GM18517 (cell line): ENCODE data around the gene BMP10.

Experiments used
- ATAC-seq: cut with Tn5 transposase; IDR thresholded peaks from one replicate; pipeline ENCODE4 v1.9.1; 2021; ENCODE audit warnings: mild to moderate bottlenecking, moderate library complexity; ENCODE audit not compliant: unreplicated experiment

Gene BMP10

DNA sequence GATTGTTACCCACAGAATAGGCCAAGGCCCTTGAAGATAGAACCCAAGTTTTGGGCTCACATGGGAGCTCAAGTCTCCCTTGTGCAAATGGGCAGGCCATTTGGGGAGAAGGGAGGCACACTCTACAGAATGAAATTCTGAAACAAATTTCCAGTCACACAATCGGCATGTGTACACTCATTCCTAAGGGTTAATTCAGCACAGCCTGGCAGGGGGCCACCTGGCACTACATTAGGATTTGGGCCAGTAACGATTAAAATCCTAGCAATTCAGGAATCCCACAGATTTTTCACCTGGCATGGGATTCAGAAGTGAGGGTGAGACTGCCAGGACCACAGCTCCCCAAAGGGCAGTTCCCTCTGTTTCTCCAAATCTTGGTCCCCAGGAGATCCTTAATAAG is 46.4 kb downstream of the BMP10 start:
- ATAC-seq: no peak

DNA sequence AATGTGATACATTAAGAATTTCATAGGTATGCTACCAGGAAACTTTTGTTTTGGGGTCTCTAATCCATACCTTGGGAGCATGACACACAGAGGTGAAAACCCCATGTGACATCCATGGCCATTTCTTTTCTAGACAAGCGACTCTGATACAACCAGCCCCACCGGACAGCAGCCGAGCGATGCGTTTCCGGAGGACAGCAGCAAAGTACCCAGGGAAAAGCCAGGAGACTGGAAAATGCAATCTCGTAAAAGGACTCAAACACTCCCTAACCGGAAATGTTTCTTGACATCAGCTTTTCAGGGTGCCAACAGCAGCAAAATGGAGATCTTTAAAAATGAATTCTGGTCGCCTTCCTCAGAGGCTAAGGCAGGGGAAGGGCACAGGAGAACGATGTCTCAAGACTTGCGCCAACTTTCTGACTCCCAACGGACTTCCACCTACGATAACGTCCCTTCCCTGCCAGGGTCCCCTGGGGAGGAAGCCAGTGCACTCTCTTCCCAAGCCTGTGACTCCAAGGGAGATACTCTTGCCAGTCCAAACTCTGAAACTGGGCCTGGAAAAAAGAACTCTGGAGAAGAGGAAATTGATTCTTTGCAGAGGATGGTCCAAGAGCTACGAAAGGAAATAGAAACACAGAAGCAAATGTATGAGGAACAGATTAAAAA is 48.9 kb downstream of the BMP10 start:
- ATAC-seq: no peak

DNA sequence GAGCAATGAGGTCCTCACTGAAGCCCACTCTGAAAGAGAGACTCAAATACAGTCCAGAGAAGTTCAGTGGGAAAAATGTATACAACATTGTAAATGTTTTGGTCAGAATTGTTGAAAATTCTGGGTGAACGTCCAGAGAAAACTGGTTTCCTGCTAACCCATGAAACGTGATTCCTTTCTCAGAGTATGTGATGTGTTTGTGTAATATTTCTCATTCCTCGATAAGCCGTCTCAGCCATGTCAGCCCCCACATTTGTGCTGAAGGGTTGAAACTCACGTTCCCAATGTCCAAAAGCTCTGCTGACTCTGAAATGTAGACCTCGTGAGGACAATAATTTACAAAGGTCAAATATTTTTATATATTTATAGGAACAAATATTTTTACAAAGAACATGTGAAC is 51.6 kb downstream of the BMP10 start:
- no peak for ATAC-seq

DNA sequence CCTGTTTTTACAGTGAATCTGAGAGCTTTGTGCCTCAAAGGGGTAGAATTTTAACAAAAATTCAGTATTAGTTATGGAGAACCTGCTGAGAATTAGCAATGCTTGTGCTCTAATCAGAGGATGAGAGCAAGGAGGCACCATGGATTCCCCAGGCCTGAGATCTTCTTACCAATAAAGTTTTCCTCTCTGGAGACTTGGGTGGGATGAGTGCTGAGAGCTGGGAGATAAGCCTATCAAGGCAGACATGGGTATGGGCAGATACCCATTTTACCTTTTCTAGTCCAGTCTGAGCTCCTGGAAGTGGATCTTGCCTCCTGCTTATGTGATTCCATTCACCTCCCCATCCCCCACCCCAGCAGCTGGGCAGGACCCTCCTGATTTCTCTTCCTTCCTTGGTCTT is 53.9 kb downstream of the BMP10 start:
- no peak for ATAC-seq
